ENCODE results near the gene MRPS6. TPM values are rescaled to one million over a fixed set of nuclear protein-coding genes. Genes with fewer than 3 reads are reported as not detected.

The MRPS6 gene
- total RNA-seq, 1 experiment from 2014 or later = 55.1 TPM

GRCh38 chr21:34042735-34043134, 30.6 kb upstream of the MRPS6 start:
- Histone ChIP-seq H3K27me3 (ENCODE audit: insufficient read depth, low read length) (no peaks in the 10 kb centered on the region), H2AFZ (ENCODE audit: low read depth, low read length, poor library complexity, severe bottlenecking) (no peak overlapping the region), H3K36me3 (ENCODE audit: control insufficient read depth in 1 of 2, insufficient read depth in 2 of 2, low read length in 2 of 2) (no peaks in the 10 kb centered on the region), H3K9me3 (ENCODE audit: control insufficient read depth in 1 of 2, insufficient read depth in 1 of 2, low read depth in 1 of 2, low read length in 2 of 2) (no peaks in the 10 kb centered on the region), H3K79me2 (ENCODE audit: insufficient read depth, low read length) (no peaks in the 10 kb centered on the region), H3K27ac (ENCODE audit: low read depth, low read length) (no peak overlapping the region), H3K4me1 (ENCODE audit: control insufficient read depth in 1 of 2, insufficient read depth in 2 of 2, low read length in 2 of 2) (peaks cover 0 to under 1% of the 10 kb centered on the region in 2 experiments; a peak in 1 of 4 replicates), H3K9ac (ENCODE audit: low read length) (no peak overlapping the region), H3K4me2 (ENCODE audit: low read length) (no peak overlapping the region), H4K20me1 (ENCODE audit: insufficient read depth) (no peaks in the 10 kb centered on the region), H3K4me3 (replicated peaks in 1 of 2; ENCODE audit: low read depth in 1 of 2, low read length in 2 of 2) (no peak overlapping the region), H3K9me2 (ENCODE audit: insufficient read depth) (no peaks in the 10 kb centered on the region)
- DNase-seq (ENCODE audit: low read depth, low spot score) (no peak), ATAC-seq (no peak)
- BruUV-seq (replicated peaks) = no TSS peak
- ChIA-PET CTCF (no interaction called here), RAD21 (ENCODE audit: low non-redundant PET in 1 of 2, low total read pairs in 2 of 2, uncharacterized antibody in 2 of 2, unreplicated experiment in 2 of 2) (no interaction called here), POLR2A (no interaction called here)
- TF ChIP-seq SP1 (IDR thresholded peaks at IDR 0.05; ENCODE audit: low read depth) (no peak), EZH2 (IDR thresholded peaks at IDR 0.05) (no peak), EZH2phosphoT487 (IDR thresholded peaks at IDR 0.05; ENCODE audit: borderline replicate concordance) (no peak), SIN3A (IDR thresholded peaks at IDR 0.05; ENCODE audit: low read depth) (no peak), RAD21 (IDR thresholded peaks at IDR 0.05; ENCODE audit: low read depth) (no peak), FOSL1 (IDR thresholded peaks at IDR 0.05; ENCODE audit: low read depth) (no peak), TCF7L2 (IDR thresholded peaks at IDR 0.05; ENCODE audit: borderline replicate concordance, extremely low read depth, insufficient read depth, insufficient read length) (no peak), EGR1 (IDR thresholded peaks at IDR 0.05; ENCODE audit: low read depth) (no peak), ZBTB33 (IDR thresholded peaks at IDR 0.05; ENCODE audit: extremely low read depth, insufficient replicate concordance, low read length) (no peak), ZNF274 (IDR thresholded peaks at IDR 0.05; ENCODE audit: low read depth, low read length) (no peak), ZFX (IDR thresholded peaks at IDR 0.05) (no peak), YY1 (IDR thresholded peaks at IDR 0.05; ENCODE audit: extremely low read depth, insufficient replicate concordance, low read depth, low read length) (no peak), JUND (IDR thresholded peaks at IDR 0.05) (no peak), CBX3 (IDR thresholded peaks at IDR 0.05; ENCODE audit: low read depth) (no peak), CEBPB (IDR thresholded peaks at IDR 0.05; ENCODE audit: low read depth) (no peak), SRF (IDR thresholded peaks at IDR 0.05; ENCODE audit: low read depth) (no peak)
- TF ChIP-seq, protein P1, sequence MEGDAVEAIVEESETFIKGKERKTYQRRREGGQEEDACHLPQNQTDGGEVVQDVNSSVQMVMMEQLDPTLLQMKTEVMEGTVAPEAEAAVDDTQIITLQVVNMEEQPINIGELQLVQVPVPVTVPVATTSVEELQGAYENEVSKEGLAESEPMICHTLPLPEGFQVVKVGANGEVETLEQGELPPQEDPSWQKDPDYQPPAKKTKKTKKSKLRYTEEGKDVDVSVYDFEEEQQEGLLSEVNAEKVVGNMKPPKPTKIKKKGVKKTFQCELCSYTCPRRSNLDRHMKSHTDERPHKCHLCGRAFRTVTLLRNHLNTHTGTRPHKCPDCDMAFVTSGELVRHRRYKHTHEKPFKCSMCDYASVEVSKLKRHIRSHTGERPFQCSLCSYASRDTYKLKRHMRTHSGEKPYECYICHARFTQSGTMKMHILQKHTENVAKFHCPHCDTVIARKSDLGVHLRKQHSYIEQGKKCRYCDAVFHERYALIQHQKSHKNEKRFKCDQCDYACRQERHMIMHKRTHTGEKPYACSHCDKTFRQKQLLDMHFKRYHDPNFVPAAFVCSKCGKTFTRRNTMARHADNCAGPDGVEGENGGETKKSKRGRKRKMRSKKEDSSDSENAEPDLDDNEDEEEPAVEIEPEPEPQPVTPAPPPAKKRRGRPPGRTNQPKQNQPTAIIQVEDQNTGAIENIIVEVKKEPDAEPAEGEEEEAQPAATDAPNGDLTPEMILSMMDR (IDR thresholded peaks at IDR 0.05 in 2 of 3, conservative IDR thresholded peaks at IDR 0.05 in 1 of 3; ENCODE audit: borderline replicate concordance in 1 of 3, insufficient read depth in 1 of 3, low read depth in 2 of 3, low read length in 2 of 3) = no peak
- intact Hi-C loops (cut with micrococcal nuclease) = no loop called here
